K562 (cell line): ENCODE measurements around the gene UMAD1. TPM values are rescaled to one million over a fixed set of nuclear protein-coding genes. Genes with fewer than 3 reads are reported as not detected.

ENCODE experiments used
- ATAC-seq: fragments of 200-7000 bp; cut with Tn5 transposase; 3 replicates; pipeline ENCODE4 v1.9.1; 2020; ENCODE audit warnings: moderate library complexity
- BruUV-seq: library from RNA; stranded (reverse); fragments of 400-500 nt; replicated peaks from 2 replicates; lab custom pipeline; 2021; lab: Mats Ljungman, UMichigan
- CTCF ChIA-PET: fragments of 300-600 bp; formaldehyde crosslinking; extraction: SDS; loops from one replicate; lab custom pipeline; 2021; ENCODE audit warnings: low intra/inter-chr PET ratio; lab: Yijun Ruan, JAX
- POLR2A ChIA-PET: fragments of 300-600, 350-650 bp; sonication (Branson Sonifier 250); formaldehyde crosslinking; extraction: SDS; loops from one replicate; lab custom pipeline; 2021; ENCODE audit warnings: antibody characterized with exemption, inconsistent platforms; lab: Yijun Ruan, JAX
- DNase-seq, 4 experiments: peaks; one replicate each; pipeline versions ENCODE4 v3.0.0 to v3.0.0-alpha.2; 2011 to 2018; ENCODE audit warnings: low spot score in 3 of 4, mixed read lengths in 3 of 4; ENCODE audit errors: extremely low read depth in 1 of 4
- FAIRE-seq: peaks from 2 replicates; lab custom pipeline; 2011; peaks lifted over from hg19 to GRCh38; lab: Jason Lieb, UNC
- H2AFZ ChIP-seq: 2 replicates; pipeline ENCODE4 v1.6.0; 2011; ENCODE audit warnings: low read depth, low read length, control low read depth, inconsistent platforms
- H3K27ac ChIP-seq: fragments of 200-600 bp; 3 replicates; pipeline ENCODE4 v1.8.0; 2011; ENCODE audit warnings: low read depth, mild to moderate bottlenecking, control low read depth, inconsistent platforms, low read length, moderate library complexity, mixed read lengths; ENCODE audit errors: extremely low read depth
- H3K27me3 ChIP-seq, 2 experiments: fragments of 300-600 bp in 1 of 2; 2 replicates in 1 of 2; 3 replicates in 1 of 2; pipeline versions ENCODE4 v1.6.0 to v1.8.0; 2011; ENCODE audit warnings: inconsistent platforms in 2 of 2, low read length in 2 of 2, mild to moderate bottlenecking in 1 of 2, mixed read lengths in 1 of 2, moderate library complexity in 1 of 2; ENCODE audit not compliant: control insufficient read depth in 2 of 2, insufficient read depth in 2 of 2
- H3K36me3 ChIP-seq: fragments of 300-600 bp; 3 replicates; pipeline ENCODE4 v1.8.0; 2011; ENCODE audit warnings: mild to moderate bottlenecking, low read length, inconsistent platforms; ENCODE audit not compliant: control insufficient read depth, insufficient read depth
- H3K4me1 ChIP-seq, 2 experiments: fragments of 200-600 bp in 1 of 2; replicated peaks in 1 of 2; 2 replicates in 1 of 2; 3 replicates in 1 of 2; pipeline versions ENCODE4 v1.5.1 to v1.8.0; 2011; ENCODE audit warnings: inconsistent platforms in 2 of 2, low read length in 2 of 2, mild to moderate bottlenecking in 1 of 2, mixed read lengths in 1 of 2, moderate library complexity in 1 of 2; ENCODE audit not compliant: control insufficient read depth in 2 of 2, insufficient read depth in 2 of 2
- H3K4me2 ChIP-seq: 2 replicates; pipeline ENCODE4 v1.6.1; 2011; ENCODE audit warnings: low read length, control low read depth, inconsistent platforms, mixed read lengths; ENCODE audit not compliant: insufficient read depth
- H3K4me3 ChIP-seq: fragments of 200-600 bp; sonication (generic), shearing (Covaris generic); 2 replicates; pipeline ENCODE4 v1.5.1; 2016; ENCODE audit warnings: control low read depth, inconsistent platforms
- H3K79me2 ChIP-seq: fragments of 200-600 bp; 3 replicates; pipeline ENCODE4 v1.8.0; 2011; ENCODE audit warnings: low read length, inconsistent platforms; ENCODE audit not compliant: control insufficient read depth, insufficient read depth
- H3K9ac ChIP-seq, 2 experiments: 2 replicates each; pipeline versions ENCODE4 v1.6.0 to v1.6.1; 2011; ENCODE audit warnings: low read depth in 2 of 2, low read length in 2 of 2, control low read depth in 1 of 2, inconsistent platforms in 1 of 2, mild to moderate bottlenecking in 1 of 2, mixed read lengths in 1 of 2; ENCODE audit not compliant: insufficient read depth in 1 of 2
- H3K9me1 ChIP-seq: one replicate; pipeline ENCODE4 v1.6.0; 2011; ENCODE audit warnings: inconsistent platforms, mild to moderate bottlenecking, low read length, moderate library complexity; ENCODE audit not compliant: control insufficient read depth, insufficient read depth
- H3K9me3 ChIP-seq: replicated peaks from 2 replicates; pipeline ENCODE4 v1.5.1; 2011; ENCODE audit warnings: low read depth, low read length, inconsistent platforms; ENCODE audit not compliant: control insufficient read depth, insufficient read depth
- H4K20me1 ChIP-seq: replicated peaks from 2 replicates; pipeline ENCODE4 v1.6.1; 2011; ENCODE audit warnings: low read length, inconsistent platforms, mixed read lengths; ENCODE audit not compliant: control insufficient read depth, insufficient read depth
- BCOR ChIP-seq: fragments of 450-650 bp; IDR thresholded peaks from 2 replicates; pipeline ENCODE4 v1.6.1; 2016
- CREBBP ChIP-seq: IDR thresholded peaks from one replicate; pipeline ENCODE4 v1.6.1; 2012; ENCODE audit warnings: low read depth, mild to moderate bottlenecking, control low read depth, inconsistent platforms, low read length
- DMBX1 ChIP-seq: fragments of 250-450 bp; sonication (Bioruptor Pico); IDR thresholded peaks from 2 replicates; pipeline ENCODE4 v1.8.0; 2022; ENCODE audit warnings: inconsistent platforms, mild to moderate bottlenecking, moderate library complexity, borderline replicate concordance
- KAT7 ChIP-seq: sonication (generic); formaldehyde crosslinking; IDR thresholded peaks from 2 replicates; pipeline ENCODE4 v1.8.0; 2022; ENCODE audit warnings: missing genetic modification reagents, mild to moderate bottlenecking, borderline replicate concordance
- KDM4B ChIP-seq, 2 experiments: fragments of 450-650 bp in 1 of 2; sonication (generic) in 1 of 2; IDR thresholded peaks; 2 replicates each; pipeline ENCODE4 v1.6.1; 2016 to 2017; ENCODE audit warnings: borderline replicate concordance in 2 of 2, antibody characterized with exemption in 1 of 2, low read depth in 1 of 2, mild to moderate bottlenecking in 1 of 2
- LARP7 ChIP-seq: fragments of 450-650 bp; IDR thresholded peaks from 2 replicates; pipeline ENCODE4 v1.6.1; 2016
- NCOR1 ChIP-seq: fragments of 450-650 bp; IDR thresholded peaks from 2 replicates; pipeline ENCODE4 v1.6.1; 2016; ENCODE audit warnings: mild to moderate bottlenecking, moderate library complexity
- NR4A1 ChIP-seq, 2 experiments: fragments of 250-450 bp in 1 of 2; fragments of 450-650 bp in 1 of 2; sonication (Bioruptor Pico) in 1 of 2; IDR thresholded peaks; 2 replicates each; pipeline versions ENCODE4 v1.4.0 to v1.6.1; 2016 to 2020; ENCODE audit warnings: mild to moderate bottlenecking in 2 of 2, missing compliant biosample characterization in 1 of 2, missing genetic modification characterization in 1 of 2, moderate library complexity in 1 of 2
- RB1 ChIP-seq: fragments of 450-650 bp; IDR thresholded peaks from 2 replicates; pipeline ENCODE4 v1.6.1; 2017; ENCODE audit warnings: low read depth, mild to moderate bottlenecking
- ZBTB2 ChIP-seq: fragments of 450-650 bp; IDR thresholded peaks from 2 replicates; pipeline ENCODE4 v1.6.1; 2016; ENCODE audit warnings: antibody characterized with exemption
- ZNF551 ChIP-seq: fragments of 250-450 bp; sonication (Bioruptor Pico); IDR thresholded peaks from 2 replicates; pipeline ENCODE4 v1.5.0; 2021; ENCODE audit warnings: mild to moderate bottlenecking, moderate library complexity
- ZNF592 ChIP-seq: fragments of 450-650 bp; IDR thresholded peaks from 2 replicates; pipeline ENCODE4 v1.6.1; 2017; ENCODE audit warnings: antibody characterized with exemption, mild to moderate bottlenecking
- ZSCAN32 ChIP-seq: fragments of 450-650 bp; formaldehyde crosslinking; IDR thresholded peaks from 2 replicates; pipeline ENCODE4 v1.4.0; 2020; ENCODE audit warnings: mild to moderate bottlenecking, moderate library complexity
- WGBS: fragments of 100-300 bp; shearing (Covaris generic); methylation state at CpG from one replicate; pipeline ENCODE4 v1.1.6; 2016; ENCODE audit warnings: low coverage, mixed read lengths; ENCODE audit not compliant: insufficient coverage; ENCODE audit errors: missing lambda C conversion rate; 5-methylcytosine and 5-hydroxymethylcytosine counted together
- in situ Hi-C: fragments of 300-500 bp; cut with MboI; formaldehyde crosslinking; loops from 4 replicates; pipeline ENCODE4 v1.15.0; 2018; ENCODE audit warnings: inconsistent platforms, mixed read lengths
- intact Hi-C: fragments of 100-400 bp; cut with micrococcal nuclease; formaldehyde crosslinking; loops from 2 replicates; pipeline ENCODE4 v1.14.2; 2022
- polyA plus RNA-seq, 8 experiments: library from polyadenylated mRNA; depleted of rRNA in 4 of 8; stranded (reverse) in 5 of 8; unstranded in 3 of 8; fragments of >200 nt; fragmentation: Nextera tagmentation in 2 of 8; fragmentation: Illumina TruSeq in 1 of 8; extraction: Ambion mirVana in 2 of 8; extraction: Trizol in 1 of 8; gene quantifications; 2 replicates each; pipeline versions ENCODE4 v1.2.1 to v1.2.3, GENCODE V29; 2011 to 2014; ENCODE audit warnings: inconsistent platforms in 1 of 8, missing spikeins in 1 of 8
- total RNA-seq, 7 experiments: library from RNA; depleted of rRNA in 6 of 7; stranded (reverse); fragments of >200 nt in 6 of 7; fragmentation: Illumina TruSeq in 2 of 7; extraction: Trizol in 2 of 7; gene quantifications; 2 replicates each; pipeline versions ENCODE4 v1.2.1 to v1.2.3, GENCODE V29; 2011 to 2021; ENCODE audit warnings: low replicate concordance in 1 of 7
- TF ChIP-seq, protein P1 (sequence below): fragments of 450-650 bp; formaldehyde crosslinking; IDR thresholded peaks from 2 replicates; pipeline ENCODE4 v1.4.0; 2020; ENCODE audit warnings: mild to moderate bottlenecking
- TF ChIP-seq, protein P2 (sequence below): fragments of 450-650 bp; IDR thresholded peaks from 2 replicates; pipeline ENCODE4 v1.6.1; 2014; ENCODE audit warnings: low read depth, mild to moderate bottlenecking, moderate library complexity, borderline replicate concordance

UMAD1 gene
- total and polyA plus RNA-seq, 9 of the 15 experiments (the other 6 are each of a cell fraction or from before 2014, with no cell fraction given): 9.0 to 26.7 (median 13.3) TPM

GRCh38 chr7:7897949-7898515 is 257.5 kb downstream of the UMAD1 start:
- Histone ChIP-seq H3K9ac (no peak overlapping the region), H3K4me2 (no peak overlapping the region), H3K36me3 (no peaks in the 10 kb centered on the region), H3K4me1 (no peaks in the 10 kb centered on the region), H3K9me1 (no peaks in the 10 kb centered on the region), H3K4me3 (no peak overlapping the region), H3K9me3 (no peaks in the 10 kb centered on the region; the same call in 1 of the 2 replicates), H3K27ac (no peak overlapping the region), H3K79me2 (no peaks in the 10 kb centered on the region), H4K20me1 (no peaks in the 10 kb centered on the region), H3K27me3 (no peaks in the 10 kb centered on the region), H2AFZ (no peak overlapping the region)
- CTCF ChIA-PET: no interaction called here
- in situ Hi-C loops: no loop called here
- intact Hi-C loops: loop anchor here (10.0 kb wide), 1 partner anchor 397 kb away; no protein-coding TSS in a partner anchor
- POLR2A ChIA-PET: no interaction called here
- FAIRE-seq: no peak
- no peak for ATAC-seq
- BruUV-seq: no TSS peak
- WGBS: 17% methylated on average over 4 of the region's 4 CpGs
- no peak for DNase-seq
- TF ChIP-seq KAT7 (CRISPR knock-in tag) (no peak), ZSCAN32 (CRISPR knock-in tag) (no peak), ZBTB2 (no peak), NCOR1 (no peak), BCOR (no peak), LARP7 (no peak), ZNF592 (no peak), NR4A1 (CRISPR knock-in tag; IDR thresholded peaks at IDR 0.05) (no peak), NR4A1 (tag; IDR thresholded peaks at IDR 0.05) (no peak), KDM4B (IDR thresholded peaks at IDR 0.05; ENCODE audit: borderline replicate concordance in 2 of 2, low read depth in 1 of 2) (no peak), RB1 (no peak), CREBBP (no peak), DMBX1 (CRISPR knock-in tag) (no peak), ZNF551 (CRISPR knock-in tag) (no peak)
- TF ChIP-seq, protein P1, sequence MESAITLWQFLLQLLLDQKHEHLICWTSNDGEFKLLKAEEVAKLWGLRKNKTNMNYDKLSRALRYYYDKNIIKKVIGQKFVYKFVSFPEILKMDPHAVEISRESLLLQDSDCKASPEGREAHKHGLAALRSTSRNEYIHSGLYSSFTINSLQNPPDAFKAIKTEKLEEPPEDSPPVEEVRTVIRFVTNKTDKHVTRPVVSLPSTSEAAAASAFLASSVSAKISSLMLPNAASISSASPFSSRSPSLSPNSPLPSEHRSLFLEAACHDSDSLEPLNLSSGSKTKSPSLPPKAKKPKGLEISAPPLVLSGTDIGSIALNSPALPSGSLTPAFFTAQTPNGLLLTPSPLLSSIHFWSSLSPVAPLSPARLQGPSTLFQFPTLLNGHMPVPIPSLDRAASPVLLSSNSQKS (CRISPR knock-in tag): no peak
- TF ChIP-seq, protein P2, sequence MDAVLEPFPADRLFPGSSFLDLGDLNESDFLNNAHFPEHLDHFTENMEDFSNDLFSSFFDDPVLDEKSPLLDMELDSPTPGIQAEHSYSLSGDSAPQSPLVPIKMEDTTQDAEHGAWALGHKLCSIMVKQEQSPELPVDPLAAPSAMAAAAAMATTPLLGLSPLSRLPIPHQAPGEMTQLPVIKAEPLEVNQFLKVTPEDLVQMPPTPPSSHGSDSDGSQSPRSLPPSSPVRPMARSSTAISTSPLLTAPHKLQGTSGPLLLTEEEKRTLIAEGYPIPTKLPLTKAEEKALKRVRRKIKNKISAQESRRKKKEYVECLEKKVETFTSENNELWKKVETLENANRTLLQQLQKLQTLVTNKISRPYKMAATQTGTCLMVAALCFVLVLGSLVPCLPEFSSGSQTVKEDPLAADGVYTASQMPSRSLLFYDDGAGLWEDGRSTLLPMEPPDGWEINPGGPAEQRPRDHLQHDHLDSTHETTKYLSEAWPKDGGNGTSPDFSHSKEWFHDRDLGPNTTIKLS: no peak
